A549 (cell line): Measurements from ENCODE around the gene ASTN1.

Experiments
- CBX2 ChIP-seq: fragments of 200-600 bp; sonication (generic); IDR thresholded peaks from 2 replicates; pipeline ENCODE4 v1.6.1; 2016; ENCODE audit warnings: low read depth, mild to moderate bottlenecking, borderline replicate concordance
- POLR2A ChIP-seq: IDR thresholded peaks from 2 replicates; pipeline ENCODE4 v1.6.1; 2012; ENCODE audit warnings: mild to moderate bottlenecking, low read length
- SMC3 ChIP-seq: fragments of >200 bp; sonication (Bioruptor Twin); formaldehyde crosslinking; IDR thresholded peaks from 3 replicates; pipeline ENCODE4 v1.6.1; 2018; ENCODE audit warnings: inconsistent platforms
- TF ChIP-seq, protein P1 (sequence below): fragments of >200 bp; sonication (Bioruptor Twin); formaldehyde crosslinking; IDR thresholded peaks from 3 replicates; pipeline ENCODE4 v1.5.1; 2016

DNA sequence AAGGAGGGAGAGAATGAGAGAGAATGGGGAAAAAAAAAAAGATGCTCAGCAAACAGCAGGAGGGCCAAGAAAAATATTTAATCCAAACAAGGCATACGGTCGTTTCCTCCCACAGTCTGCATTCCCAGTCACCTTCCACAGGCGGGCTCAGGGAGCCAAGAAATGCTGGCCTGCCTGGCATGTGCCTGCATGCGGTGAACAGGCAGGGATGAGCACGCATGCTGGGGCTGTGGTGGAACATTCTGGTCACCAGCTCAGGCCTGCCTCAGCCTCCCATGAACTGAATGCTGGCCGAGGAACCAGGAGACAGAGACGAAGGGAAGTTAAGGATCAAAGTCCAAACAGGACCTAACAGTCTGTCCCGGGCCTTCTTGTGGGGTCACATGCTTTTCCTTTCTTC, 335.3 kb downstream of the ASTN1 start:
- TF ChIP-seq POLR2A (no peak), CBX2 (no peak), SMC3 (no peak)
- TF ChIP-seq, protein P1, sequence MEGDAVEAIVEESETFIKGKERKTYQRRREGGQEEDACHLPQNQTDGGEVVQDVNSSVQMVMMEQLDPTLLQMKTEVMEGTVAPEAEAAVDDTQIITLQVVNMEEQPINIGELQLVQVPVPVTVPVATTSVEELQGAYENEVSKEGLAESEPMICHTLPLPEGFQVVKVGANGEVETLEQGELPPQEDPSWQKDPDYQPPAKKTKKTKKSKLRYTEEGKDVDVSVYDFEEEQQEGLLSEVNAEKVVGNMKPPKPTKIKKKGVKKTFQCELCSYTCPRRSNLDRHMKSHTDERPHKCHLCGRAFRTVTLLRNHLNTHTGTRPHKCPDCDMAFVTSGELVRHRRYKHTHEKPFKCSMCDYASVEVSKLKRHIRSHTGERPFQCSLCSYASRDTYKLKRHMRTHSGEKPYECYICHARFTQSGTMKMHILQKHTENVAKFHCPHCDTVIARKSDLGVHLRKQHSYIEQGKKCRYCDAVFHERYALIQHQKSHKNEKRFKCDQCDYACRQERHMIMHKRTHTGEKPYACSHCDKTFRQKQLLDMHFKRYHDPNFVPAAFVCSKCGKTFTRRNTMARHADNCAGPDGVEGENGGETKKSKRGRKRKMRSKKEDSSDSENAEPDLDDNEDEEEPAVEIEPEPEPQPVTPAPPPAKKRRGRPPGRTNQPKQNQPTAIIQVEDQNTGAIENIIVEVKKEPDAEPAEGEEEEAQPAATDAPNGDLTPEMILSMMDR: no peak
